ENCODE data around the gene NQO2. TPM values are rescaled to one million over a fixed set of nuclear protein-coding genes. Genes with fewer than 3 reads are reported as not detected.
"Not testable (repeated sequence)": the region's sequence is repeated elsewhere in the genome, so short reads cannot be mapped to it uniquely, and the experiment has no call there.

Gene NQO2
- total RNA-seq, 2 experiments from 2014 or later, result 36.1 to 38.9 TPM

- Mint-ChIP-seq H3K27me3 (no peaks in the 10 kb centered on the region), H3K27ac (no peak overlapping the region), H3K9me3 (no peaks in the 10 kb centered on the region), H3K4me1 (ENCODE audit: low read depth) (peaks cover 2% of the 10 kb centered on the region), H3K36me3 (no peaks in the 10 kb centered on the region), H3K4me3 (no peak overlapping the region)
- POLR2A ChIA-PET, result no interaction called here
- intact Hi-C loops (cut with micrococcal nuclease), result loop anchor here (2.0 kb wide), 1 partner anchor 35 kb away; the partner anchor contains the start of gene NQO2
- CTCF ChIA-PET, result no interaction called here
- DNase-seq, result no peak
Observed at GRCh38 chr6:3033652-3034051, 34.0 kb downstream of the NQO2 start.

- no peak overlapping the region for H3K4me3 Mint-ChIP-seq
- no peaks in the 10 kb centered on the region for H3K27me3 Mint-ChIP-seq
- H3K36me3 Mint-ChIP-seq, result no peaks in the 10 kb centered on the region
- peaks cover 2% of the 10 kb centered on the region for H3K4me1 Mint-ChIP-seq (ENCODE audit: low read depth)
- intact Hi-C loops (cut with micrococcal nuclease), result no loop called here
- H3K9me3 Mint-ChIP-seq, result no peaks in the 10 kb centered on the region
- DNase-seq, result no peak
- H3K27ac Mint-ChIP-seq, result no peak overlapping the region
- CTCF ChIA-PET, result no interaction called here
- POLR2A ChIA-PET, result interaction anchor here (0.7 kb wide), 1 partner anchor 45 kb away, joined by 3 read pairs; no protein-coding TSS in a partner anchor
Observed at GRCh38 chr6:3035397-3035796, 35.7 kb downstream of the NQO2 start.

- no peaks in the 10 kb centered on the region for H3K9me3 Mint-ChIP-seq
- CTCF ChIA-PET, result no interaction called here
- POLR2A ChIA-PET, result no interaction called here
- H3K4me3 Mint-ChIP-seq, result no peak overlapping the region
- H3K27ac Mint-ChIP-seq, result no peak overlapping the region
- intact Hi-C loops (cut with micrococcal nuclease), result no loop called here
- no peak for DNase-seq
- no peaks in the 10 kb centered on the region for H3K27me3 Mint-ChIP-seq
- no peaks in the 10 kb centered on the region for H3K4me1 Mint-ChIP-seq (ENCODE audit: low read depth)
- no peaks in the 10 kb centered on the region for H3K36me3 Mint-ChIP-seq
Observed at GRCh38 chr6:3036861-3037637, 37.4 kb downstream of the NQO2 start.

- Mint-ChIP-seq H3K4me3 (no peak overlapping the region), H3K27ac (no peak overlapping the region), H3K36me3 (no peaks in the 10 kb centered on the region), H3K27me3 (no peaks in the 10 kb centered on the region), H3K9me3 (no peaks in the 10 kb centered on the region), H3K4me1 (ENCODE audit: low read depth) (no peaks in the 10 kb centered on the region)
- ChIA-PET POLR2A (interaction anchor here (1.4 kb wide), 1 partner anchor 12 kb away, joined by 5 read pairs; no protein-coding TSS in a partner anchor), CTCF (no interaction called here)
- intact Hi-C loops (cut with micrococcal nuclease), result no loop called here
- DNase-seq, result no peak
Observed at GRCh38 chr6:3037638-3038365, 38.1 kb downstream of the NQO2 start.

- H3K9me3 Mint-ChIP-seq, result no peaks in the 10 kb centered on the region
- no peak overlapping the region for H3K4me3 Mint-ChIP-seq
- H3K4me1 Mint-ChIP-seq (ENCODE audit: low read depth), result no peaks in the 10 kb centered on the region
- H3K36me3 Mint-ChIP-seq, result no peaks in the 10 kb centered on the region
- POLR2A ChIA-PET, result interaction anchor here (1.1 to 1.4 kb wide), 2 partner anchors 13 to 50 kb away, joined by 4 to 5 read pairs; no protein-coding TSS in a partner anchor
- CTCF ChIA-PET, result interaction anchor here (1.1 kb wide), 1 partner anchor 37 kb away, joined by 3 read pairs; no protein-coding TSS in a partner anchor
- H3K27ac Mint-ChIP-seq, result no peak overlapping the region
- intact Hi-C loops (cut with micrococcal nuclease), result no loop called here
- H3K27me3 Mint-ChIP-seq, result no peaks in the 10 kb centered on the region
- no peak for DNase-seq
Observed at GRCh38 chr6:3039384-3039783, 39.7 kb downstream of the NQO2 start.

- POLR2A ChIA-PET, result no interaction called here
- intact Hi-C loops (cut with micrococcal nuclease), result no loop called here
- H3K36me3 Mint-ChIP-seq, result no peaks in the 10 kb centered on the region
- no peaks in the 10 kb centered on the region for H3K9me3 Mint-ChIP-seq
- no peak overlapping the region for H3K4me3 Mint-ChIP-seq
- CTCF ChIA-PET, result interaction anchor here (1.0 kb wide), 1 partner anchor 40 kb away, joined by 3 read pairs; no protein-coding TSS in a partner anchor
- DNase-seq, result no peak
- H3K27ac Mint-ChIP-seq, result no peak overlapping the region
- peaks cover 1% of the 10 kb centered on the region for H3K4me1 Mint-ChIP-seq (ENCODE audit: low read depth)
- no peaks in the 10 kb centered on the region for H3K27me3 Mint-ChIP-seq
Observed at GRCh38 chr6:3041147-3041546, 41.5 kb downstream of the NQO2 start.

- no peak overlapping the region for H3K27ac Mint-ChIP-seq
- ChIA-PET CTCF (interaction anchor here (1.0 kb wide), 1 partner anchor 40 kb away, joined by 3 read pairs; no protein-coding TSS in a partner anchor), POLR2A (no interaction called here)
- no peaks in the 10 kb centered on the region for H3K27me3 Mint-ChIP-seq
- intact Hi-C loops (cut with micrococcal nuclease), result no loop called here
- H3K36me3 Mint-ChIP-seq, result no peaks in the 10 kb centered on the region
- peaks cover 5% of the 10 kb centered on the region for H3K4me1 Mint-ChIP-seq (ENCODE audit: low read depth)
- no peak overlapping the region for H3K4me3 Mint-ChIP-seq
- no peaks in the 10 kb centered on the region for H3K9me3 Mint-ChIP-seq
- no peak for DNase-seq
Observed at GRCh38 chr6:3041606-3042005, 41.9 kb downstream of the NQO2 start.

GRCh38 chr6:3045369-3045768 is 45.7 kb downstream of the NQO2 start:
- H3K36me3 Mint-ChIP-seq, result no peaks in the 10 kb centered on the region
- CTCF ChIA-PET, result interaction anchor here (0.8 kb wide), 1 partner anchor 43 kb away, joined by 3 read pairs; no protein-coding TSS in a partner anchor
- intact Hi-C loops (cut with micrococcal nuclease), result no loop called here
- no peak overlapping the region for H3K4me3 Mint-ChIP-seq
- POLR2A ChIA-PET, result no interaction called here
- H3K27ac Mint-ChIP-seq, result no peak overlapping the region
- peaks cover 8% of the 10 kb centered on the region for H3K4me1 Mint-ChIP-seq (ENCODE audit: low read depth)
- no peaks in the 10 kb centered on the region for H3K9me3 Mint-ChIP-seq
- no peak for DNase-seq
- no peaks in the 10 kb centered on the region for H3K27me3 Mint-ChIP-seq

- H3K27ac Mint-ChIP-seq, result no peak overlapping the region
- ChIA-PET CTCF (interaction anchor here (0.6 to 0.8 kb wide), 2 partner anchors 44 to 968 kb away, joined by 3 read pairs; no protein-coding TSS in a partner anchor), POLR2A (no interaction called here)
- no peaks in the 10 kb centered on the region for H3K27me3 Mint-ChIP-seq
- DNase-seq, result no peak
- peaks cover 8% of the 10 kb centered on the region for H3K4me1 Mint-ChIP-seq (ENCODE audit: low read depth)
- H3K36me3 Mint-ChIP-seq, result no peaks in the 10 kb centered on the region
- no peaks in the 10 kb centered on the region for H3K9me3 Mint-ChIP-seq
- intact Hi-C loops (cut with micrococcal nuclease), result no loop called here
- no peak overlapping the region for H3K4me3 Mint-ChIP-seq
Observed at GRCh38 chr6:3045777-3046176, 46.1 kb downstream of the NQO2 start.

GRCh38 chr6:3046295-3046694 is 46.6 kb downstream of the NQO2 start:
- no peaks in the 10 kb centered on the region for H3K9me3 Mint-ChIP-seq
- intact Hi-C loops (cut with micrococcal nuclease), result no loop called here
- no peak overlapping the region for H3K4me3 Mint-ChIP-seq
- ChIA-PET CTCF (interaction anchor here (0.6 kb wide), 1 partner anchor 968 kb away, joined by 3 read pairs; no protein-coding TSS in a partner anchor), POLR2A (no interaction called here)
- H3K4me1 Mint-ChIP-seq (ENCODE audit: low read depth), result peaks cover 8% of the 10 kb centered on the region
- no peaks in the 10 kb centered on the region for H3K36me3 Mint-ChIP-seq
- H3K27me3 Mint-ChIP-seq, result no peaks in the 10 kb centered on the region
- DNase-seq, result no peak
- no peak overlapping the region for H3K27ac Mint-ChIP-seq

- H3K9me3 Mint-ChIP-seq; H3K4me3 Mint-ChIP-seq; H3K27ac Mint-ChIP-seq; DNase-seq; H3K36me3 Mint-ChIP-seq; intact Hi-C loops (cut with micrococcal nuclease); POLR2A ChIA-PET; H3K27me3 Mint-ChIP-seq: not testable (repeated sequence)
- H3K4me1 Mint-ChIP-seq (ENCODE audit: low read depth), result peaks cover 11% of the 10 kb centered on the region
- CTCF ChIA-PET, result interaction anchor here (0.7 kb wide), 1 partner anchor 16 kb away, joined by 3 read pairs; no protein-coding TSS in a partner anchor
Observed at GRCh38 chr6:3048009-3048408, 48.3 kb downstream of the NQO2 start.

Measured in activated CD4-positive, alpha-beta memory T cell treated with anti-CD3 and anti-CD28 coated beads for 36 hours (primary cell).